ENCODE data around the gene SULT2B1. TPM values are rescaled to one million over a fixed set of nuclear protein-coding genes. Genes with fewer than 3 reads are reported as not detected.

Gene SULT2B1
- total RNA-seq: not detected in 2 replicates

DNA sequence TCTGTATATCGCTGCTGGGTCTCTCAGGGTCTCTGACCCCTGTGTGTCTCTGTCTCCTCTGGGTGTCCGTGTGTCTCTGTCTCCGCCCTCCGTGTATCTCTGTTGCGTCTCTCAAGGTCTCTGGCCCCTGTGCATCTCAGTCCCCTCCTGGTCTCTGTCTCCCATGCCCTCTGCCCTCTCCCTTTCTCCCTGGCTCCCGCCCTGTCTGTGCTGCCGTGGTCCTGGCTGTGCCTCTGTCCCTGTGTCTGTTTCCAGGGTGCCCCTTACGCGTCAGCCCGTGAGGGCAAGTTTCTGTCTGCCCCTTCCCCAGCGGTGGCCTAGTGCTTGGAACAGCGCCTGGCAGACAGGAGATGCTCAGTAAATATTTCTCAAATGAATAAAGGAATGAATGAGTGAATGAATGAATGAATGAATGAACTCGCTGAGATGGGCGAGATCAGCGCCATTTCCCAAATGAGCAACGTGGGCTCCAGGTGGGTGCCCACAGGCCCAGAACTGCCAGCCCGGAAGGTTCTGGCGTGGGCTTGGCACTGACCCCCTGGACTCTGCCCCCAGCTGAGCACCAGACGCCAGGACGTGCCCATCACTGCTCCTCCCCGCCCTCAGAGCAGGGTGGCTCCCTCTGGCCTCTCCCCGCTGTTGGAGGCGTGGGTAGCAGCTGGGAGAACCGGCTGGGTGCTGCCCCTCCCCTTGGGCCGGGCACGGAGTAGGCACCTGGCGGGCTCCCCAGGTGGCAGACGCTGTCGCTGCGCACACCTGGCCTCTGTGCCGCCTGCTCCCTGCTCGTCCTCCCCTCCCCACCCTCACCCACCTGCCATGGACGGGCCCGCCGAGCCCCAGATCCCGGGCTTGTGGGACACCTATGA, at the start of gene SULT2B1:
Gene SULT2B1, plus strand, starts transcription at position 736 of the 866 bp plus-strand sequence. Its CDS starts 81 bp downstream, at position 817.

DNA sequence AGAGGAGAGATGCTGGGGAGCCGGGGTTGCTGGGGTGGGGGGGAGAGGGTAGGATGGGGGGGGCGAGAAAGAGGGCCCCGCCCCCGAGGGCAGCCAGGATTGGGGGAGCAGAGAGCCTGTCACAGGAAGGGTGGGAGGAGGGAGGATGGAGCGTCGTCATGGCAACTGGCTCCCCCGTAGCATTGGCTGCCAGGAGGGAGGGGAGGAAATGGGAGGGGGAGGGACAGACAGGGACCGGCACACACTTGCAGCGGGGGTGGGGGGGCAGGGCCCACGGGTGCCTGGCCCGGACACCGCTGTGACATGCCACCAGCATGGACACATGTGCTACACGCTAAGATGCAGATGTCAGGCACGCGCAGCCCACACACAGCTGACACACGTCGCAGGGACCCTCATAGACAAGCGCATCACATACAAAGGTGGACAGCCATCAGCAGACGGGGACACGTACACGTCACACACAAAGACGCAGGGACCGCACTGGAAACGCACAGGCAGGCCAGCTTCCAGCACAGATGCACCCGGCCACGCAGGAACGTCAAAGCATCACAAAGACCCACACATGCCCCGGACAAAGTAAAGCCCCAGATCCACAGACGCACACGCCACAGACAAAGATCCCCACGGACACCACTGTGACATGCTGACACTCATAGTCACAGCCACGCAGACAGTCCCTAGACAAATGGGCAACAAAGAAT, 40.0 kb upstream of the SULT2B1 start, which contains the start of gene LMTK3:
Gene LMTK3, minus strand, starts transcription at position 36 of the 704 bp plus-strand sequence. CDS start 259 bp downstream, outside the sequence.

DNA sequence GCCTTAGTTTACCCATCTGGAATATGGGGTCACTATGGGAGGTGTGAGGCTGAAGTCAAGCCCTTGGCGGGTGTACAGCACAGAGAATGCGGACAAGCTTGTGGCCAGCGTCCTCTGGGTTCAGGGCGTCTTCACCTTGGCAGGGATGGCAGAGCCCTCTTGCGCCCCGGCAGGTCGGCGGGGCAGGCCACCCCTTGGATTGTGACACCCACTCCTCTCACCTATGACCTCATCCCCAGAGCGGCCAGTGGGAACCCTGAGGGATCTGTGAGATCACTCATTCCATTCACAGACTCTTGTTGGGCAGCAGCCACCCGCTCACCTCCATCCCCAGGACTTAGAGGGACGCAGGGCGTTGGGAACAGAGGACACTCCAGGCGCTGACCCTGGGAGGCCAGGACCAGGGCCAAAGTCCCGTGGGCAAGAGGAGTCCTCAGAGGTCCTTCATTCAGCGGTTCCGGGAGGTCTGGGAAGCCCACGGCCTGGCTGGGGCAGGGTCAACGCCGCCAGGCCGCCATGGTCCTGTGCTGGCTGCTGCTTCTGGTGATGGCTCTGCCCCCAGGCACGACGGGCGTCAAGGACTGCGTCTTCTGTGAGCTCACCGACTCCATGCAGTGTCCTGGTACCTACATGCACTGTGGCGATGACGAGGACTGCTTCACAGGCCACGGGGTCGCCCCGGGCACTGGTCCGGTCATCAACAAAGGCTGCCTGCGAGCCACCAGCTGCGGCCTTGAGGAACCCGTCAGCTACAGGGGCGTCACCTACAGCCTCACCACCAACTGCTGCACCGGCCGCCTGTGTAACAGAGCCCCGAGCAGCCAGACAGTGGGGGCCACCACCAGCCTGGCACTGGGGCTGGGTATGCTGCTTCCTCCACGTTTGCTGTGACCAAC, 54.7 kb downstream of the SULT2B1 start, which contains the start of gene SPACA4:
Gene SPACA4, plus strand, starts transcription at position 280 of the 896 bp plus-strand sequence. Its CDS starts 237 bp downstream, at position 517.

DNA sequence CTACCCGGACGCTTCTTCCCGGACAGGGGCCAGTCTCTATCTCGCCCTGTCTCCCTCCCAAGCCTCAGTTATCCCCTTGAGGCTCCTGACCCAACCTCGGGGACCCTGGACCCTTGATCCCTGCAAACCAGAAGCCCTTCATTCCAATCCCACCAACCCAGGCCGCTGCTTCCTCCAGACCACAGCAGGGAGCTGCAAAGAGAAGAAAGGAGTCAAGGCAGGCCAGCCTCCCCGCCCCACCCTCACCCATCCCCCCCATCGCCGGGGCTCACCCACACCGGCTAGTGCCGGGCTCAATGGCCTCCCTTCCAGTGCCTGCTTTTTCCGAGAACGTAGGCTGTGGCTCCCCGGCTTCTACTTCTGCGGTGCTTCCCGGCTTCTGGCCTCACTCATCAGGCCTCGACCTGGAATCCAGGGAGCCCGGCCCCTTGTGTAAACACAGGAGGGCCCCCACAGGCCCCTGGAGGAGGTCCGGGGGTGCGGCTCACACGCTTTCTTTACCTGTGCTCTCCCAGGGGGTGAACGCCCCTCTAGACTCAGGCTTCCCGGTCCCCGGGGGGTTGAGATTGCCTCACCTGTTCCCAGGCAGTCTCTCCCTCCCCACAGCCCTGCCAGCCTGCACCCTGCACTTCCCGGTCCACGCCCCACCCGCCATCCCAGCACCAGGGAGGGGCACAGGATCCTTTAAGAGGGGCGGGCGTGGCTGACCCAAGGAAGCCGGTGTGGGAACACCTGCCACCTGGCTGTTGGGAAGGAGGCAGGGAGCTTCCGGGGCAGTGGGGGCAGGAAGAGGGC, 62.7 kb downstream of the SULT2B1 start, which contains the start of gene FAM83E:
Gene FAM83E, minus strand, starts transcription at position 641 of the 795 bp plus-strand sequence. CDS start 1,704 bp downstream, outside the sequence.

DNA sequence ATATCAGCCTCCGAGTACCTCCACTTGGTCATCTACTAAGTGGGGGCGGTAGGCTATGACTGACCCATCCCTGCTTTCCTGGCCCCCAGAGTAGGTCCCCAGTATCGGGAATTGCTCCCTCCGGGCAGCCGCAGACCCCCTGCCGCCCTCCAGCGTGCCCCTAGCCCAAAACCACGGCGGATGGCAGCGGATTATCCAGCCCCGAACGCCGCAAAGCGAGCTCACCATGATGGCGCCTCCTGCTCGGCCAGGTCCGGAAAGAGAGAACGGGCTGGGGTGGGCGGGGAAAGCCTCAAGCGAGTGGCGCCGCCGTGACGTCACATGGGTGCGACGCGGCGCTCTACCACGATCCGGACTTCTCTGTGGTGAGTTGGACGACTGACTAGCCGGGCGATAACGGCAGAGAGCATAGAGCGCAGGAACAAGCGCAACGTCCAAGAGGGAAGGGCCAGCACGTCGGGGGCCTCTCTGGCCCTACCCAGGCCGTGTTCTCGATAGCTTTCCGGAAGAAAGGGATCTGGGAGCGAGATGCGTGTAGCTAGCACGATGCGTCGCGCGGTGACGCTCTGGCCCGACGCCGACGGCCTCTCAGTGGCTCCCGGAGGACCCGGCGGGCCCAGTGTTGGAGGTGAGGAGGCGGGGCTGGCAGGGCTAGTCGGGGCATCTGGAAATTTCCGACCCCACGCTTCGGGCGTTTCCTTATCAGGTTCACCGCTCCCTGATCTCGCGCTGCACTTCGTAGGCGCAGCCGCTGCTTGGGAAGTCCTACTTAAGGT, 67.1 kb downstream of the SULT2B1 start, which contains the start of the genes RPL18 and SPHK2:
Gene RPL18, minus strand, starts transcription at position 263 of the 776 bp plus-strand sequence. Its CDS starts 35 bp downstream, at position 228.
Gene SPHK2, plus strand, starts transcription at position 591 of the 776 bp plus-strand sequence. CDS start 1,009 bp downstream, outside the sequence.

DNA sequence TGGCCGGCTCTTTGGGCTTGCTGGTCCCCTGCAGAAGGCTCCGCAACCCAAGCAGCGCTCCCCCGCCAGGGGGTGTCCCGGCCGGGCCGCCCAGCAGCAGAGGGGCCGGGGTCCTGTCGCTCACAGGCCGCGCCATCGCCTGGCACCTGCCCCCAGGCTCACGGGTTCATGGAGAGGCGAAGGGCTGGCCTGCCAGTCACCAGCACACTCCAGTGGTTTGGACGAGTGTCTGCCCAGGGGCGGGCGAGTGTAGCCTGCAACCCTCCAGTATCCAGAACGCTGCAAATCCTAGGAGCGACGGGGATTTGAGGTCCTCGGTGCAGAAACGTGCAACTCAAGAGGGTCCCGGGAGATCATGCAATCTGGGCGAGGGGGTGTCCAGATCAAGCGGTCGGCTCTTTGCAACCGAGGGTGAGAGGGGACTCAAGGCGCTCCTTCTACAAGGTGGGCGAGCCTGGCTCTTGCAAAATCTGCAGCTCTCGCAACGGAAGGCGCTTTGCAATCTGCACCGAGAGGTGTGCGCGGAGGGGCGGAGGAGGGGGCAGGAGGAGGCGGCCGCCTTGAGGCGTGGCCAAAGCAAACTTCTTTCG, 85.0 kb downstream of the SULT2B1 start, which contains the start of gene DBP:
Gene DBP, minus strand, starts transcription at position 521 of the 590 bp plus-strand sequence. Its CDS starts 385 bp downstream, at position 136.

DNA sequence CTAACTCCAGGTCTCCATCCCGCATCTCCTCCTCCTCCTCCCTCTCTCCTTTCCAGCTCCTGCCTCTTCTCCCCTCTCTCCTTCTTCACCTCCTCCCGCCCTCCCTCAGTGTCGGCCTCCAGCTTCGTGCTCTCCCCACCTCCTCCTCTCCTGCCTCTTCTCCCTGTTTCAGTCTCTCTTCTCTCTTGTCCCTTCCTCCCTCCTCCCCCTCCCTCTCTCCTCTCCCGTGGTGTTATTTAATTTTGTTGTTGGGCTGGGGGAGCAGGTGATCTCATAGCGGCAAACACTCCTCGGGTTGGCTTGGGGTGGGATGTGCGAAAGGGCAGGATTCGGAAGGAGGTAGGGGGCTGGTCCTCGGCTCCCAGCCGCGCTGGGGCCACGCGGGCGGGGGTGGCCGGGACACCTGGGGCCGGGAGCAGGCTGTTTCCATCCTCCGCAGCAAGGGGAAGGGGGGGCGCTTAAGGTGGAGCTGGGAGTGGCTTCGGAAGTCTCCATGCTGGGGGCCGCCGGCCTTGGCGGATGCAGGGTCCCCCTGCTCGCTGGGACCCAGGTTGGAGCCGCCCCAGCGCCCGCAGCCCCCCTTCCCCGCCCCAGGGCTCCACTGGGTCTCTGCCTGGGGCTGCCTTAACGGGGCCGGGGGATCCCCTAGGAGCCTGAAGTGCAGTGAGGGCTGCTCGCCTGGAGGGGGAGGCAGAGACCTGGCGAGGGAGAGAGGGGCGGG, 94.2 kb downstream of the SULT2B1 start, which contains the start of gene CA11:
Gene CA11, minus strand, starts transcription at position 187 of the 721 bp plus-strand sequence. CDS start 555 bp downstream, outside the sequence.

Other genes starting within 250 kb of the SULT2B1 start
- 186 and 254 TPM in 2 replicates for gene EMP3, start 226.6 kb upstream of the SULT2B1 start, total RNA-seq
- 4.1 and 7.9 TPM in 2 replicates for gene TMEM143, start 188.2 kb upstream of the SULT2B1 start, total RNA-seq
- not detected in 2 replicates for gene SYNGR4, start 187.8 kb upstream of the SULT2B1 start, total RNA-seq
- 66.0 and 96.4 TPM in 2 replicates for gene KDELR1, start 160.6 kb upstream of the SULT2B1 start, total RNA-seq
- gene GRIN2D, start 158.5 kb upstream of the SULT2B1 start, total RNA-seq: 0.33 and 0.58 TPM in 2 replicates
- gene GRWD1, start 106.2 kb upstream of the SULT2B1 start, total RNA-seq: 28.5 and 30.8 TPM in 2 replicates
- 0.29 and 1.2 TPM in 2 replicates for gene KCNJ14, start 96.6 kb upstream of the SULT2B1 start, total RNA-seq
- 22.7 and 32.6 TPM in 2 replicates for gene CYTH2, start 82.8 kb upstream of the SULT2B1 start, total RNA-seq
- gene LMTK3, start 40.3 kb upstream of the SULT2B1 start, total RNA-seq: 0.15 and 0.50 TPM in 2 replicates
- not detected in 2 replicates for gene SPACA4, start 54.6 kb downstream of the SULT2B1 start, total RNA-seq
- gene FAM83E, start 62.9 kb downstream of the SULT2B1 start, total RNA-seq: under 0.01 and 0.33 TPM in 2 replicates
- gene RPL18, start 67.0 kb downstream of the SULT2B1 start, total RNA-seq: 1,963 and 2,036 TPM in 2 replicates
- gene SPHK2, start 67.3 kb downstream of the SULT2B1 start, total RNA-seq: 13.4 and 18.0 TPM in 2 replicates
- gene DBP, start 85.2 kb downstream of the SULT2B1 start, total RNA-seq: 11.6 and 14.1 TPM in 2 replicates
- gene CA11, start 94.0 kb downstream of the SULT2B1 start, total RNA-seq: 1.6 and 2.8 TPM in 2 replicates
- gene NTN5, start 120.8 kb downstream of the SULT2B1 start, total RNA-seq: under 0.01 and 0.33 TPM in 2 replicates
- gene FUT2, start 143.8 kb downstream of the SULT2B1 start, total RNA-seq: not detected in 2 replicates
- gene MAMSTR, start 167.6 kb downstream of the SULT2B1 start, total RNA-seq: 1.9 and 3.8 TPM in 2 replicates
- 1.0 and 2.8 TPM in 2 replicates for gene RASIP1, start 188.4 kb downstream of the SULT2B1 start, total RNA-seq
- gene IZUMO1, start 194.7 kb downstream of the SULT2B1 start, total RNA-seq: not detected in 2 replicates
- gene FUT1, start 200.5 kb downstream of the SULT2B1 start, total RNA-seq: under 0.01 TPM in 2 replicates
- gene FGF21, start 203.4 kb downstream of the SULT2B1 start, total RNA-seq: not detected in 2 replicates

Measured in smooth muscle cell of trachea (primary cell).